H1 (cell line): Measurements from ENCODE around the gene GPR179. TPM values are rescaled to one million over a fixed set of nuclear protein-coding genes. Genes with fewer than 3 reads are reported as not detected.

Source experiments
- CBX8 ChIP-seq: fragments of 300-800, 300-1000 bp; sonication (generic); IDR thresholded peaks from 2 replicates; pipeline ENCODE4 v1.7.1; 2016; ENCODE audit warnings: low read depth, low read length, borderline replicate concordance
- CHD7 ChIP-seq: fragments of 300-600 bp; sonication (generic); IDR thresholded peaks from 2 replicates; pipeline ENCODE4 v1.7.1; 2012; ENCODE audit warnings: low read length, moderate library complexity, mild to moderate bottlenecking, inconsistent platforms; ENCODE audit not compliant: insufficient replicate concordance
- GABPA ChIP-seq: IDR thresholded peaks from 2 replicates; pipeline ENCODE4 v1.6.1; 2011; ENCODE audit warnings: mild to moderate bottlenecking, low read length, moderate library complexity, borderline replicate concordance; ENCODE audit not compliant: insufficient read depth
- HDAC2 ChIP-seq, 2 experiments: fragments of 300-600 bp in 1 of 2; sonication (generic) in 1 of 2; IDR thresholded peaks; 2 replicates each; pipeline ENCODE4 v1.6.1; 2011 to 2012; ENCODE audit warnings: low read depth in 2 of 2, low read length in 2 of 2, mild to moderate bottlenecking in 2 of 2, moderate library complexity in 2 of 2, borderline replicate concordance in 1 of 2, inconsistent platforms in 1 of 2
- HDAC6 ChIP-seq: IDR thresholded peaks from one replicate; pipeline ENCODE4 v1.7.1; 2012; ENCODE audit warnings: low read depth, mild to moderate bottlenecking, inconsistent platforms, low read length, moderate library complexity
- KDM1A ChIP-seq: fragments of 200-600, 300-600 bp; sonication (generic); IDR thresholded peaks from 2 replicates; pipeline ENCODE4 v1.7.1; 2016; ENCODE audit warnings: mild to moderate bottlenecking, low read length, borderline replicate concordance
- KDM4A ChIP-seq: IDR thresholded peaks from one replicate; pipeline ENCODE4 v1.7.1; 2012; ENCODE audit warnings: low read depth, mild to moderate bottlenecking, moderate library complexity, low read length, inconsistent platforms; ENCODE audit not compliant: severe bottlenecking
- RBBP5 ChIP-seq: IDR thresholded peaks from 2 replicates; pipeline ENCODE4 v1.7.1; 2012; ENCODE audit warnings: low read depth, mild to moderate bottlenecking, inconsistent platforms, low read length, moderate library complexity, borderline replicate concordance
- SIN3A ChIP-seq, 2 experiments: IDR thresholded peaks in 1 of 2; conservative IDR thresholded peaks in 1 of 2; 2 replicates each; pipeline ENCODE4 v1.6.1; 2011 to 2012; ENCODE audit warnings: low read length in 2 of 2, improper control_type of control experiment in 1 of 2, low read depth in 1 of 2, mild to moderate bottlenecking in 1 of 2
- TCF12 ChIP-seq: IDR thresholded peaks from 2 replicates; pipeline ENCODE4 v1.6.1; 2011; ENCODE audit warnings: low read depth, mild to moderate bottlenecking, low read length
- polyA plus RNA-seq, 7 experiments: library from polyadenylated mRNA; depleted of rRNA in 3 of 7; stranded (reverse) in 5 of 7; unstranded in 2 of 7; fragments of >200 nt in 5 of 7; fragments of 200-250 nt in 2 of 7; gene quantifications; 1 replicate in 5 of 7; 2 replicates in 1 of 7; 4 replicates in 1 of 7; pipeline versions ENCODE4 v1.2.1 to v1.2.3, GENCODE V29; 2011 to 2013; ENCODE audit warnings: missing spikeins in 2 of 7, mixed read lengths in 2 of 7
- total RNA-seq: library from RNA; stranded (reverse); fragmentation: NEBNext Ultra II Directional; extraction: Animal tissue kit (Norgen Biotek cat#: 25700); gene quantifications from 2 replicates; pipeline ENCODE4 v1.2.1, GENCODE V29; 2021

The GPR179 gene
- total and polyA plus RNA-seq, 2 of the 8 experiments (the other 6 are each of a cell fraction or from before 2014, with no cell fraction given), result 0.02 to 0.07 TPM

- no peak for TF ChIP-seq KDM1A
- no peak for TF ChIP-seq HDAC6
- TF ChIP-seq KDM4A, result no peak
- no peak for TF ChIP-seq SIN3A (conservative IDR thresholded peaks at IDR 0.05 in 1 of 2, IDR thresholded peaks at IDR 0.05 in 1 of 2; ENCODE audit: low read depth in 1 of 2, low read length in 2 of 2)
- TF ChIP-seq TCF12, result no peak
- TF ChIP-seq HDAC2 (IDR thresholded peaks at IDR 0.05; ENCODE audit: borderline replicate concordance in 1 of 2, low read depth in 2 of 2, low read length in 2 of 2), result peak in 1 of 2 experiments; percentile 87; a peak in 1 of 4 replicates
- no peak for TF ChIP-seq CHD7
- TF ChIP-seq GABPA, result peak; percentile 55; the same call in 1 of the 2 replicates
- TF ChIP-seq RBBP5, result no peak
- no peak for TF ChIP-seq CBX8
Observed at GRCh38 chr17:38349097-38349730, 5.5 kb upstream of the GPR179 start (continued).
